SKM-1 treated with dmso at 0.1 percent for 144 hours (cell line): ENCODE data around the gene LPIN2.

Experiments
- DNase-seq: peaks from one replicate; lab custom pipeline; 2025; ENCODE audit not compliant: unreplicated experiment; lab: John Stamatoyannopoulos, UW

LPIN2 gene

DNA sequence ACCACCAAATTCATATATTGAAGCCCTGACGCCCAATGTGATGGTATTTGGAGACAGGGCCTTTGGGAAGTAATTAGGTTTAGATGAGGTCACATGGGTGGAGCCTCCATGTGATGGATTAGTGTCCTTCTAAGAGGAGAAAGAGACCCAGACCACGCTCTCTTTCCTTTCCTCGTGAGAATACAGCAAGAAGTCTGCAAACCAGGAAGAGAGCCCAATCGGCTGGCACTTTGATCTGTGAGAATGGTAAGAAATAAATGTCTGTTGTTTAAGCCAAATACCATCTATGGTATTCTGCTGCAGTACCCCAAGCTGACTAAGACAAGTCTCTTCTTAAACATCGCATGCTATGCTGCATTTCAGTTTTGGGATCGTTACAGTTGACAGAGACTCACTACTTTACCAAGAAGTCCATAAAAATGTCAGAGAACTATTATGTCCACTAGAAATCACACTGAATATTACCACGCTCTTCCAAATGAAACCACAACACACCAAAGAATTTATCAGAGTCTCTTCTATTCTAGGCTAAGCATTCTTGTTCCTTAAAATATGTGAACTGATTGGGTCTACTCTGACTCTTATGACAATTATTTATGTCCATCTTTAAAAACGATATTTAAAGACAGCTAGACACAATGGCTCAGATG lies 48.5 kb downstream of the LPIN2 start:
- no peak for DNase-seq
